GM21360 (cell line): ENCODE results near the gene SDSL.

Source experiments
- ATAC-seq: cut with Tn5 transposase; IDR thresholded peaks from one replicate; pipeline ENCODE4 v1.9.1; 2021; ENCODE audit warnings: mild to moderate bottlenecking, moderate library complexity; ENCODE audit not compliant: unreplicated experiment

SDSL gene

GRCh38 chr12:113479216-113479589 lies 57.0 kb downstream of the SDSL start:
- no peak for ATAC-seq

- ATAC-seq, result no peak
Measured at GRCh38 chr12:113479590-113480335, 57.6 kb downstream of the SDSL start.

- ATAC-seq, result no peak
Measured at GRCh38 chr12:113480336-113480971, 58.3 kb downstream of the SDSL start.

GRCh38 chr12:113482334-113482733 lies 60.2 kb downstream of the SDSL start:
- ATAC-seq, result no peak

DNA sequence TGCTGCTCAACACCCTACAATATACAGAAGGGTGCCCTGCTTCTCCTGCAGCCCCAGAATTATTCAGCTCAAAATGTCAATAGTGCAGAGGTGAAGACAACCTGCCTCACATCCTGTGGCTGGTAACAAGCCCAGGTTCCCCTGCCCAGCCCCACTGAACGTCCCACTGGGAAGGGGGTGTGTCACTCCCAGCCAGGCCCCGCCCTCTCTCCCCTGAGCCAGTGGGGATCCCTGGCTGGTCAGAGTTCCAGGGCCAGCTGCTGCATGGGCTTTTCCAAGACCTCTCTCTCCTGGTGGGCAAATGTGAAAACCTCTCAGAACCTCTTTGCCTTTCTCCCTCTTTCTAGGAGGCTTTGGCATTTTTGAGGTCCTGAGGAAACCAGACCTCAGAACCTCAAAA lies 63.1 kb downstream of the SDSL start:
- no peak for ATAC-seq

DNA sequence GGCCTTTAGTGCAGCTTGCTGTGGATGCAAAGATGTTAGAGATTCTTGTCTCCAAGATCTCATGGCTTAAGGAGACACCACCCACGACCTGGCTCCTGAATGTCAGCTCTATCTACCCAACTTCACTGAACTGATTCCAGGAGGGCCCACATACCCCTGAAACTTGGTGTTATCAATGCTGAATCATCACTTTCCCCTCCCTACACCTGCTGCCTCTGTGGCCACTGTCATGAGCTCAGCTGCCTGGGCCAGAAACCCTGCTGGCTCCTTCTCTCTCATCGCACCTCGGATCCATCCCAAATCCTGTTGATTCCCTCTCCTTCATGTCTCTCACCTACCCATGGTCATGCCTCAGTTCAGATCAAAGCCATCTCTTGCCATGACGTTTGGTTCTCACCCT lies 64.5 kb downstream of the SDSL start:
- no peak for ATAC-seq
